ENCODE data around the gene OLA1.

OLA1 gene

GRCh38 chr2:174122185-174122584, 126.1 kb downstream of the OLA1 start:
- DNase-seq (ENCODE audit: low read depth in 1 of 2, low spot score in 1 of 2), result no peak

- DNase-seq (ENCODE audit: low read depth in 1 of 2, low spot score in 1 of 2), result no peak
These were observed 126.7 kb downstream of the OLA1 start for GRCh38 chr2:174121612-174122011.

GRCh38 chr2:174121175-174121574, 127.2 kb downstream of the OLA1 start:
- DNase-seq (ENCODE audit: low read depth in 1 of 2, low spot score in 1 of 2), result no peak

- DNase-seq (ENCODE audit: low read depth in 1 of 2, low spot score in 1 of 2), result no peak
These were observed 128.0 kb downstream of the OLA1 start for GRCh38 chr2:174120346-174120745.

GRCh38 chr2:174117951-174118930, 130.1 kb downstream of the OLA1 start:
- no peak for DNase-seq (ENCODE audit: low read depth in 1 of 2, low spot score in 1 of 2)

- DNase-seq (ENCODE audit: low read depth in 1 of 2, low spot score in 1 of 2), result no peak
These were observed 136.3 kb downstream of the OLA1 start for GRCh38 chr2:174112073-174112472.

- DNase-seq (ENCODE audit: low read depth in 1 of 2, low spot score in 1 of 2), result no peak
These were observed 139.8 kb downstream of the OLA1 start for GRCh38 chr2:174108579-174108978.

GRCh38 chr2:174106736-174107135, 141.6 kb downstream of the OLA1 start:
- no peak for DNase-seq (ENCODE audit: low read depth in 1 of 2, low spot score in 1 of 2)

- no peak for DNase-seq (ENCODE audit: low read depth in 1 of 2, low spot score in 1 of 2)
These were observed 153.8 kb downstream of the OLA1 start for GRCh38 chr2:174094542-174094941.

GRCh38 chr2:174090476-174090875, 157.9 kb downstream of the OLA1 start:
- no peak for DNase-seq (ENCODE audit: low read depth in 1 of 2, low spot score in 1 of 2)

- DNase-seq (ENCODE audit: low read depth in 1 of 2, low spot score in 1 of 2), result no peak
These were observed 159.4 kb downstream of the OLA1 start for GRCh38 chr2:174088706-174089460.

GRCh38 chr2:174086708-174087107, 161.6 kb downstream of the OLA1 start:
- DNase-seq (ENCODE audit: low read depth in 1 of 2, low spot score in 1 of 2), result no peak

- DNase-seq (ENCODE audit: low read depth in 1 of 2, low spot score in 1 of 2), result no peak
These were observed 162.6 kb downstream of the OLA1 start for GRCh38 chr2:174085781-174086180.

- no peak for DNase-seq (ENCODE audit: low read depth in 1 of 2, low spot score in 1 of 2)
These were observed 164.4 kb downstream of the OLA1 start for GRCh38 chr2:174083843-174084458.

GRCh38 chr2:174080672-174081121, 167.6 kb downstream of the OLA1 start:
- no peak for DNase-seq (ENCODE audit: low read depth in 1 of 2, low spot score in 1 of 2)

GRCh38 chr2:174078275-174078674, 170.1 kb downstream of the OLA1 start:
- no peak for DNase-seq (ENCODE audit: low read depth in 1 of 2, low spot score in 1 of 2)

- DNase-seq (ENCODE audit: low read depth in 1 of 2, low spot score in 1 of 2), result no peak
These were observed 171.4 kb downstream of the OLA1 start for GRCh38 chr2:174076975-174077374.

GRCh38 chr2:174076040-174076439, 172.3 kb downstream of the OLA1 start:
- no peak for DNase-seq (ENCODE audit: low read depth in 1 of 2, low spot score in 1 of 2)

- DNase-seq (ENCODE audit: low read depth in 1 of 2, low spot score in 1 of 2), result no peak
These were observed 173.5 kb downstream of the OLA1 start for GRCh38 chr2:174074831-174075230.

GRCh38 chr2:174072857-174073256, 175.5 kb downstream of the OLA1 start:
- DNase-seq (ENCODE audit: low read depth in 1 of 2, low spot score in 1 of 2), result no peak

GRCh38 chr2:174072069-174072468, 176.3 kb downstream of the OLA1 start:
- no peak for DNase-seq (ENCODE audit: low read depth in 1 of 2, low spot score in 1 of 2)

GRCh38 chr2:174071321-174071720, 177.0 kb downstream of the OLA1 start:
- no peak for DNase-seq (ENCODE audit: low read depth in 1 of 2, low spot score in 1 of 2)

Data from activated T-helper 1 cell treated with anti-CD3 and anti-CD28 coated beads, Interleukin-2, amount 50 U/mL, for 16 hours (primary cell).